ENCODE measurements around the gene SCG5. TPM values are rescaled to one million over a fixed set of nuclear protein-coding genes. Genes with fewer than 3 reads are reported as not detected.

The SCG5 gene
- total RNA-seq, 1 donor from 2014 or later, result 2.8 TPM

DNA sequence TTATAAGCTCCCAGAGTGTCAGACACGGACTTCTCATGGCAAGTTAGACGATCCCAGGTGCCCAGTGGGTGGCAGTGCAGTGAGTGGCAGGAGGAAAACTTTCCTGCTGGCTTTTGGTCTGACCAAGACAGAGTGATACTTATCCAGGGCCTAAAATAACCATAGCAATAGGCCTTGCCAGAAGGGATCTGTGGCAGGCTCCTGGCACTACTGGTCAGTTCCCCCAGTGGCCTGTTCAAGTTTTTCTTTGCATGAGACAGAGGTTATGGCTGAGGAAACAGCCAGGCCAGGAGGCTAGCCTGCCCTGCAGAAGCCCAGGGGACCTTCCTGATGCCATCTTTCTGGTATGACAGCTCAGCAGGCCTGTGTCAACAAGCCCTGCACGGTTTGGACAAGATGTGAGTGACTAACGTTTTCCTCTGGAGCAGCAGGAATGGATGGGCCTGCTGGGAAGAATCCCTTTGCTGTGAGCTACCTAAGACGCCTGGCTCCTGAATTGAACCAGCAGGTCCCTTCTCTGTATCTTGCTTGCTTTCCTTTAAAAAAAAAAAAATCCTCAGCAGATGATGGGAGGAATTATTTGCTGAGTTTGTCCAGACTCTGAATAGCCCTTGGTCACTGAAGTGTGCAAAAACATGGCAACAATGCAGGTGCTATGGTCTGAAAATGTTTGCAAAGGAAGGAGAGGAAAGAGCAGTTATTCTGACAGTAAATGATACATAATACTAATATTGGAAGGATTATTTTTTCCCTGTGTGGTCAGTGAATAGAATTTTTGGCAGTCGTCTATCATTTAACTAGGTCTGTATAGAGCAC lies 18.0 kb downstream of the SCG5 start:
- intact Hi-C loops (cut with micrococcal nuclease), result no loop called here

- intact Hi-C loops (cut with micrococcal nuclease), result no loop called here
These were observed 22.2 kb downstream of the SCG5 start for GRCh38 chr15:32663671-32664070.

- intact Hi-C loops (cut with micrococcal nuclease), result no loop called here
These were observed 23.3 kb downstream of the SCG5 start for GRCh38 chr15:32664796-32665195.

DNA sequence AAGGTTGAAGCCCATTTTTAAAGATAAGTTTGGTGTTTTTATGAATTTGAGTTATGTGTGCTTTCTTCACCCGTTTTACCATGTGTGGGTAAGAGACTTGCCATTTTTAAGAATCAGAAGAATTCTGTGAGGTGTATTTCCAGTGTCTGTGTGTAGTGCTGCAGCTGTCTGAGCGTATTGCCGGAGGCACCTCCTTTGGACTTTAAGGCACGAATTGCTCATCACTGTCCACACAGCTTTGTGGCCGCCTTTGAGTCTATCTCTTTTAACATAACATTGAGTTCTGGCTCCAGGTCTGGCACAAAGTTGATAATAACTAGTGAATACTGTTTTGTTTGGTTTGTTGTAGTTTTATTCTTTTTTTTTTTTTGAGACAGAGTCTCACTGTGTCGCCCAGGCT lies 25.8 kb downstream of the SCG5 start:
- intact Hi-C loops (cut with micrococcal nuclease), result no loop called here

DNA sequence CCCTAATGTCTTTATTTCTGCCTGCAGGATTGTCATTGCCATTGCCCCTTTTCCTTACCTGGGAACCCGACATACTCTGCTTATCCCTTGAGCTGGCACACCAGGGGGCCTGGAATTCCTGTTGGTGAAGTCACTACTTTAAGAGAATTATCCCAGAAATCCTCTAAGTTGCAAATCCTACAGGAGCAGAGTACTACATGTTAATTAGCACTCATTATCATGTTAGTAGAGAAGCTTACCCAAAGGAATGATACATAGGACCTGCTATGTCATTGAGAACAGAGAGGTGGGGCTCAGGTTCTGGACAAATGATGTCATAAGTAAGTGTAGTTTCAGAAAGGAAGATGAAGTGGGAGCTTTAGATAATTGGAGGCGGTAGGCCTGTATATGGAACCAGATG lies 27.4 kb downstream of the SCG5 start:
- intact Hi-C loops (cut with micrococcal nuclease), result no loop called here

DNA sequence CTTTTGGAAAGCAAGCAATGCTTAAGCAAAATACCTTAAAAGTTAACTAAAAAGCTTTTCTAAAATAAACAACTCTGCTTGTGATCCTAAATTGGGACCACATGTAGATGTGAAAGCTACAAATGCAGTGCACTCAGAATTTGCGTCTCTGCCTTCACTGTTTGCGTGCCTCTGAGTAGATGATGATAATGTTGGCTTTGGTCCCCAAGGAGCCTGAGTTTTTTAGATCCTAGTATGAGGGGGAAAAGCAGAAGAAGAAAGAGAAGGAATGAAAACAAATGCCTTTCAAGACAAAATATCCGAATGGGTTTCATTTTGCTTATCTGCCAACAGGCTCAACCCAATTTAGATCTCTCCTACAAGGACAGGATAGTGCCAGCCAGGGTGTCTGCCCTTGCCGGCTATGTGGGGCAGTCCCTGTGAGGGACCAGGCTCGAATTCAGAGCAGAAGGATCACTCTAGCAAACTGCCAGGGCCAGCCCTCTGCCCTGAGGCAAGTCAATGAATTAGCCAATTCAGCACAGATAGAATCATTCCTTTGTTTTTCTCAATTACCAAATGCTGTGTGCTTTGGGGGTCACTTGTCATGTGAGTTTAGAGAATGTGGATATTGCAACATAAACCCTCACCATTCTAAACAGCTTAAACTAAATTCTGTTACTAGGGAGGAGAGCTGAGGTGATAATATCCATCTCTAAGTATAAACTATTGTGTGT lies 28.5 kb downstream of the SCG5 start:
- intact Hi-C loops (cut with micrococcal nuclease), result no loop called here

- intact Hi-C loops (cut with micrococcal nuclease), result no loop called here
These were observed 29.1 kb downstream of the SCG5 start for GRCh38 chr15:32670623-32671022.

- intact Hi-C loops (cut with micrococcal nuclease), result no loop called here
These were observed 30.1 kb downstream of the SCG5 start for GRCh38 chr15:32671339-32672325.

GRCh38 chr15:32674681-32675080 lies 33.2 kb downstream of the SCG5 start:
- intact Hi-C loops (cut with micrococcal nuclease), result no loop called here

DNA sequence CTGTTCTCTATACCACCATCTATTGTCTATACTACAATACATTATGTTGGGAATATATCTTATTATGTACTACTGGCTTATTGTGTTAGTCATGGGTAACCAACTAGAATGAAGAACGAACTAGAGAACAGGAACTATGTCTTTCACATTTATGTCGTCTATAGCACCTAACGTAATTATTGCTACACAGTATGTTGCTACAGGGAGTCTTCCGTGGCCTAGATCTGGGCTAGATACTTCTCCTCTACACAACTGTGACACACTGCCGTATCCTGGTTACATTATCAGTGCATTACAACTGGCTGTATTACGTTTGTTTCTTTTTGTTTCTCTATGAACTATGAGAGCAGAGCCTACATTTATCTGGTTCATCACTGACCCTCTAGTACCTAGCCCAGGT lies 34.0 kb downstream of the SCG5 start:
- intact Hi-C loops (cut with micrococcal nuclease), result no loop called here

GRCh38 chr15:32676169-32676568 lies 34.7 kb downstream of the SCG5 start:
- intact Hi-C loops (cut with micrococcal nuclease), result no loop called here

DNA sequence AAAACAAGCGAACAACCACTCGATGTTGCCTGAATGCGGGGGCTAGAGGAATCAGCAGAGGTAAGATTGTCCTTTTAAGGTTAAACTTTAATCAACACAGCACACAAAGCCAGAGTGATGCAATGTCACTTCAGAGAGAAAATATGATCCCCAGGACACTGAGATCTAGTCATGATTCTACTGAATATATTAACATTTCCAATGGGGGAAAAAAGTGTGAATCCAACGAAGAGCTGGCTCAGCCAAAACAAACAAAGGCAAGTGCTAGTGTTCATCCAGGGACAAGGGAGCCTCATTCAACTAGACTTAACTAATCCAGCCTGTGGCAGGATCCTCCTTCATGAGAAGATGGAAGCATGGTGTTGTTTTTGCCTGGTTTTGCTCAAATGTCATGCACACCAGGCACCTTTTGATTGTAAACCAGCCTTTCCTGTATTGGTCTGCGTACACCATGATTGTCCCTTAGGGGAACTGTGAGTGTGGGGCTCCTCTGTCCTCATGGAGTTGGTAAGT lies 35.8 kb downstream of the SCG5 start:
- intact Hi-C loops (cut with micrococcal nuclease), result no loop called here

GRCh38 chr15:32679298-32679690 lies 37.8 kb downstream of the SCG5 start:
- intact Hi-C loops (cut with micrococcal nuclease), result no loop called here

DNA sequence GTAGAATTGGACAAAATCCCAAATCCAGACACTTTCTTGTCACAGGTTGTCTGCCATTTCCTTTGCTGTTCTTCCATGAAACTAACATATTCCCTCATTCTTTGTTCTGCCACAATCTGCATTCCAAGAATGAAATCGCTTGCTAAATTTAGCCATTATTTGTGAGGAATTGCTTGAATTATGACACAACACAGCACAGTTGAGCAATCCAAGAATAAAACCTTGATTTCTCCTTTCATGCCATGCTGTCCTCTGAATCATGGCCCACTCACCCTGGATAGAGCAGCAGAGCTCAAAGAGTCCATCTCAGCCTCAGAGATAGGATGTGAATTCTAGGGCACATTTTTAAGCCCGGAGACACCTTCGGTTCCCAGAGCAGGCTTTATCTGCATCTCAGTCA lies 41.1 kb downstream of the SCG5 start:
- intact Hi-C loops (cut with micrococcal nuclease), result no loop called here

DNA sequence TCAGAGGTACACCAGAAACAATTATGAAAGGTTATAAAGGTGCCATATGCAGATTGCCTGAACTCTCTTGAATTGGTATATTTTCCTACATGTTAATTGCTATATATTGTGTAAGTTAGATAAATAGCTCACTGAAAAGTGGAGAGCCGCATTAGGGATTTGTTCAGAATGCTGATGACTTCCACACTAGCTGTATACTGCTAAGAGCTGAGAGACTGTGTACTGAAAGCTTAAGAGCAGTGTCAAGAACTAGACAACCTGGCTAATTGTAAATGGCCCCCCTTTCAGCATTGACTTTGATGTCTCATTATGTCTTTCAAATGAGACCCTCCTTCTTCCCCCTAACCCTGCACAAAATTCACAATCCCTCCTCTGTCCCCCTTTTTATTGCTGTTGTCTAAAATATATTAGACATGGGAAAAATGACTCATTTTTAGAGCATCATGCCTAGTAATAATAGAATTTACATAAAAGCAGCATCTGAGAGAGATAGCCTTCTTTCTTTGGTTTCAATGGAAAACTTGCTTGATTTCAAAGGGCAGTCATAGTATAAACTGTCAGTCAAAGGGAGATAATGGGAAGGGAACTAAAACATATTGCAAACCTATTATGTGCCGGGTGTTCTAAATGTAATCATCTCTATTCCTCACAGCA lies 41.6 kb downstream of the SCG5 start:
- intact Hi-C loops (cut with micrococcal nuclease), result no loop called here

DNA sequence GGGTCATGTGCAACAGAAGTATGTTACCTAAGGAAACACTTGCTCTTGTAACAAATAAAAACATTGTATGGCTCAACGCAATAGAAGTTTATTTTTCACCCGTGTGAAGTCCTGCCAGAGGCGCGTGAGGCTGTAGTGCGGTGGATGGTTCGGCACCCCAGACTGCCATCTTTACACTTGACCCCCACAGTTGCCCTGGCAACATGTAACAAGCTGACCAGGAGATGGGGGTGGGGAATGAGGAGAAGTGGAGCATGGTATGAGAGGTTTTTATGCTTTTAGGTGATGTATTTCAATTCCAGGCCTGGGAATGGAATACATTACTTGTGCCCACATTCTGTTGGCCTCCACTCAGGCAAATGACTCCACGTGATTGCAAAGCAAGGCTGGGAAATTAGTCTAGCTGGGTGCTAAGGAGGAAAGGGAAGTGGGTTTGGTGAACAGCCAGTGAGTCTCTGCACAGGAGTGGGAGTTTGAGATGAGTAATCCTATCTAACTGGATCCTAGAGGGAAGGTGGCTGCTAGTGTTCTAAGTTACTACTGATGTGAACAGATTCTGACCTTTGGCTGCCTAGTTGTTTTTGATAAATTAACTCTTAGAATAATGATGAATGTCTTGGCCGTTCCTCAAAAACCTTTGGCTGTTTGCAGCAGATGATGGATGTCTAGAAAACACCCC lies 42.5 kb downstream of the SCG5 start:
- intact Hi-C loops (cut with micrococcal nuclease), result no loop called here

DNA sequence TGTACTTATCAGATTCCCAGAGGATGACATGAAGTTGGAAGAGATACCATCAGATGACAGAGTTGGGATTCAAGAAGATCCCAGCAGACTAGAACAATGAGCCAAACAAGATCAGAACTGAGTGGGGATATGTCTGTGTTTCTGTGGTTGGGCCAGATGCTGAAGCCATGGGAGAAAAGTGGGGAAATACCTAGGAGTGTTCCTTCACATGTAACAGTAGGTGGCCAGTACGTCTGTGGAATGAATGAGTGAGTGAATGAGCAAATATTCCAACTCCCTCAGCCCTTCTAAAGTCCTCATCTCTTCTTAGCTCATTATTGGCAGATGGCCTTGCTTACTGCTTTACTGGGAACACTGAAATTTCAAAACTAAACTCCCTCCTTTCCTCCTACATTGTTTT lies 44.1 kb downstream of the SCG5 start:
- intact Hi-C loops (cut with micrococcal nuclease), result no loop called here

DNA sequence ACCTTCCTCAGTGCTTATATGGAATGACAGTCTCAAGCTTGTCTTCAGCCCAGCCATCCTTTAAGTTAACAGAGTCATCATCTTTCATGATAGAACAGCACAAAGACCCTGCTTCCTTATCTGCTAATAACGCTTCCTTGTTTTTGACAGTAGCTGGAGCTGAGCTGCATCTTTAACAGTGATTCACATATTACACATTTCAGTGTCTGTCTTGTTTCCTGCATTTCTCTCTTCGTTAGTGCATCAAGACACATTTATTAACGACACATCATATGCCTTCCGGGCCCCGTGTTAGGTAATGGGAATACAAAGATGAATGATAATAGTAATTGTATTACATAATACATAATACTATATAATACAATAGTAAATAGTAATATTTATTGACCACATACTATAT lies 46.0 kb downstream of the SCG5 start:
- intact Hi-C loops (cut with micrococcal nuclease), result no loop called here

GRCh38 chr15:32688151-32688639 lies 46.7 kb downstream of the SCG5 start:
- intact Hi-C loops (cut with micrococcal nuclease), result no loop called here

Measured in T-helper 1 cell treated with Interleukin-12 subunit alpha and Interleukin-12 subunit beta and Interleukin-4 antibody, amounts not matched to agents 30 ng/mL and 1 ng/mL, for 36 hours (primary cell).